Measurements from ENCODE around the gene CBX6.

- TF ChIP-seq CTCF (IDR thresholded peaks at IDR 0.05) = no peak
- no peak for TF ChIP-seq POLR2A (IDR thresholded peaks at IDR 0.05)
Observed at GRCh38 chr22:38881464-38881871, 9.5 kb upstream of the CBX6 start.

Measured in Peyer's patch (tissue), 4 donors.